H54 (cell line): ENCODE data around the gene NCOA3.
"Not testable (repeated sequence)": the region's sequence is repeated elsewhere in the genome, so short reads cannot be mapped to it uniquely, and the experiment has no call there.

Experiments used
- DNase-seq: peaks from one replicate; pipeline ENCODE4 v3.0.0; 2011; ENCODE audit warnings: low spot score, mixed read lengths; ENCODE audit not compliant: insufficient read length
- FAIRE-seq: peaks from 3 replicates; lab custom pipeline; 2011; peaks lifted over from hg19 to GRCh38; lab: Jason Lieb, UNC
- POLR2A ChIP-seq: IDR thresholded peaks from 2 replicates; pipeline ENCODE4 v1.6.1; 2011; ENCODE audit warnings: low read depth, mild to moderate bottlenecking, low read length

The NCOA3 gene

DNA sequence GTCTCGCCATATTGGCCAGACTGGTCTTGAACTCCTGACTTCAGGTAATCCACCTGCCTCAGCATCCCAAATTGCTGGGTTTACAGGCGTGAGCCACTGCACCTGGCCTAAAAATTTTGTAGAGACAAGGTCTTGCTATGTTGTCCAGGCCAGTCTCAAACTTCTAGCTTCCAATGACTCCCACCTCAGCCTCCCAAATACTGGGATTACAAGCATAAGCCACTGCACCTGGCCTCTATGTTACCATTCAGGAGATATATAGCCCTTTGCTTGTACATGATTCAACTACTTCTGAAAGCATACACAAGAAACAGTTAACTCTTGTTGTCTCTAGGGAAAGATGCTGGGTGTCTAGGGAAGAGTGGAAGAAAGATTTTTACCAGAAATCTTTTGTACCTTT lies 19.0 kb upstream of the NCOA3 start:
- no peak for TF ChIP-seq POLR2A
- DNase-seq (no peak), FAIRE-seq (no peak)

DNA sequence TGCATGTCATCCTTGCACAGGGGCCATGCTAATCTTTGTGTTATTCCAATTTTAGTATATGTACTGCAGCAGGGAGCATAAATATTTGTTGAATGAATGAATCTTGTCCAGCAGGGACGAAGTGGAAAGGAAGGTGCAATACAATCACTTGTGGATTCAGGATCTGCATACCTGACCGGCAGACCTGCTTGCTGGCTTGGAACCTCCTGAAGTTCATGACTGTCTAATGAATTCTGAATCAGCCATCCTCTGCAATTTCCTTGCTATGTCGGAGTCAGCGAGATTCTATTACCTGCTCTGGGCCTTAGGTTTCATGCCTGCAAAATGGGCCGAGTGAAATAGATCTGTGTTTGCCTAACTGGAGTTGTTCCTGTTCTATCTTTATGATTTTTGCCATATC lies 17.4 kb upstream of the NCOA3 start:
- FAIRE-seq (no peak), DNase-seq (no peak)
- no peak for TF ChIP-seq POLR2A

DNA sequence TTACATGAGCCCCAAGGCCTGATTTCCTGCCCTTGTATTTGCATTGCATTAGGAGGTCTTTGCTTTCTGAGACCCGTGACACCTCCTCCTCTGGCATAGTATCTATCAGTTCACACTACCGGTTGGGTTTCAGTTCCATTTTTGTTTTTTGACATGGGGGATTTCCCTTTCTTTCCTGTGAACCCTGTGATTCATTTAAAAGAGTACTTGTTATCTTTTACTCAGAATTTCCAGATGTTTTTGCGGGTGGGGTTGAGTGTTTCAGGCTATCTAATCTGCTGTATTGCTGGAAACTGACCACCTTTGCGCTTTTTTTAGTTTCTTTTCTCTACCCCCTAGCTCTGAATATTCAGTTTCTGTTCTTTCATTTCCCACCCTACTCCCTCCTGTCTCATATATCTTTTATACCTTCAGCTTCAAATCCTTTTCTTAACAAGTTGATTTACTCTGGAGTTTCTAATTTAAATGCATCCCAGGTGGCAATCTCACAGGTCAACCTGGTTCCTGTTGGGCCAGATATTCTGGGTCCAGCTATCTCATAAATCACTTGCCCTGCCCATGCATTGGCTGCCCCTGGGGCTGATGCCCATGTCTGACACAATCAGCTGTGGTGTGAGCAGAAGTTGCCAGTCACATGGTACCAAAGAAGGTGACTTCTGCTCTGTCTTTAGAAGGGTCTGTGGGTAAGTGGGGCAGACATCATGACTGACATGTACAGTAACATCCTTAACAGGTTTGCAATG lies 14.3 kb upstream of the NCOA3 start:
- no peak for DNase-seq
- no peak for TF ChIP-seq POLR2A
- FAIRE-seq: no peak

DNA sequence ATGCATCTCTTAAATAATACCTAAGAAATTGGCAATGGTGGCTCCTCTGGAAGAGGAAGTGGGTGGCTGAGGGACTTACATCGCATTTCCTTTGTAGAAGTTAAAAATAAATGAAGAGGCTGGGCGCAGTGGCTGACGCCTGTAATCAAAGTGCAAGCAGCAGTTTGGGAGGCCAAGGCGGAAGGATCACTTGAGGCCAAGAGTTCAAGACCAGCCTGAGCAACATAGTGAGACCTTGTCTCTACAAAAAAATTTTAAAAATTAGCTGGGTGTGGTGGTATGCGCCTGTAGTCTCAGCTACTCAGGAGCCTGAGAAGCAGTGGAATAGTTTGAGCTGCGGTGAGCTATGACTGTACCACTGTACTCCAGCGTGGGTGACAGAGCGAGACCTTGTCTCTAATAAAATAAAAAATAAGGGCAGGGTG lies 12.2 kb upstream of the NCOA3 start:
- TF ChIP-seq POLR2A: no peak
- no peak for DNase-seq

DNA sequence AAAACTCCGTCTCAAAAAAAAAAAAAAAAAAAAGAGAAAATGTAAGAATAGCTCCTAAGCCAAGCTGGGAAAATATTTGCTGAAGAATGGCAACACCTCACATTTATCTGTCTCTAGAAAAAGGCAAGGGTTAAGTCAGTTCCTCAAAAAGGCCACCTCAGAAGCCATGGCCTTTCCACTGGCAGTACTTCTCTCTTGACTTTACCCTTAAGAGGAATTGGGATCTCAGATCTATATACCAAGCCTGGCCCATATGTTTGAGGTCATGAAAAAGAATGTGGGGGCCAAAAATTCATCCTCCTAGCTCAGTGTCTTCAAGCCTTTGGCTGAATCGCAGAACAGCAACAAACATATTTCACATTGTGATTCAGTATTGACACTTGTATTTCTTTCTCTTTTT lies 10.9 kb upstream of the NCOA3 start:
- TF ChIP-seq POLR2A: no peak
- no peak for DNase-seq
- FAIRE-seq: no peak

More for the DNA sequence above, 12.2 kb upstream of the NCOA3 start:
- FAIRE-seq: no peak

DNA sequence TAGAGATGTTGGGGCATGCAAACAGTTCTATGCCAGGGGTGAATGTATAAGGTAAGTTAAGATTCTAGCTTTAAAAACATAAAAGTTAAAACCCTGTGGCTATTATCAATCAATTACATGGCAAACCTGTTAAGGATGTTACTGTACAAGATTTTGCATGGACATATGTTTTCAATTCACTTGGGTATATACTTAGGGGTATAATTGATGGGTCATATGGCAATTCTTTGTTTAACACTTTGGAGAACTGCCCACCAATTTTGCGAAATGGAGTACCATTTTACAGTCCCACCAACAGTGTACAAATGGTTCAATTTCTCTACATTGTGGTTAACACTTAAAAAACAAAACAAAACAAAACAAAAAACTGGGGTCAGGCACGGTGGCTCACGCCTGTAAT lies 9.4 kb upstream of the NCOA3 start:
- DNase-seq: no peak
- no peak for FAIRE-seq
- no peak for TF ChIP-seq POLR2A

DNA sequence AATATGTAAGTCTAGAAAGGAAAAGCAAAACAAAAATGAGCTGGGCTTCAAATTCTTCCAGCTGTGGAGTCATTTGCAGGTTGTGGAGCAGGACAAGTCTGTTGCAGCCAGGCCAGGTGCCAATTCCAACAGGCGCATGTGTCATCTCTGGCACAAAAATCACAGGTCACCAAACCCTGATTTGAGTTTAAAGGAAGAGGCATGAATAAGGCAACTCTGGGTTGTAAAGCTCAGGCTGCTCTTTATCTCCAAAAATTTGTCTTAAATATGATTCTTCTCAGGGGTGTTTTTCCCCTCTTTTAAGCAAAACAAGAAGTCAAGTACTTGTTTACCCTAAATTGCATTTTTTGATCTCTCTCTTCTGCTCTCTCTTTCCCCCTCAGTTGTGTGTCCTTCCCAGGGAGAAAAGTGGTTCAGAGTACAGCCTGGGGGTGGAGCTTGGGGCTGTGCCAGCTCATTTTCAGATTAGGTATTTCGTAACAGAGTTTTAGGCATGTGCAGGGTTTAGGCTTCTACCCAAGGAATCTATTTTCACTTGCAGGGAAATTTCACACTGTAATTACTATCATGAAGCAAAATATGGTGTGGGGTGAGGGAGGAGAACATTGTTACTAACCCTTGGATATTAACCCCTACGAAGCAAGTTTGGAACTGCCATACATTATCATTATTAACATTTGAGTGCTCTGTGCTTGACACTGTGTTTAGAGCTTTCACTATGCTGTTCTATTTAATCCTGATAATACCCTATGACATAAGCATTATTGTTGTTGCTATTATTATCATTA lies 8.3 kb upstream of the NCOA3 start:
- DNase-seq: no peak
- FAIRE-seq: no peak
- no peak for TF ChIP-seq POLR2A

DNA sequence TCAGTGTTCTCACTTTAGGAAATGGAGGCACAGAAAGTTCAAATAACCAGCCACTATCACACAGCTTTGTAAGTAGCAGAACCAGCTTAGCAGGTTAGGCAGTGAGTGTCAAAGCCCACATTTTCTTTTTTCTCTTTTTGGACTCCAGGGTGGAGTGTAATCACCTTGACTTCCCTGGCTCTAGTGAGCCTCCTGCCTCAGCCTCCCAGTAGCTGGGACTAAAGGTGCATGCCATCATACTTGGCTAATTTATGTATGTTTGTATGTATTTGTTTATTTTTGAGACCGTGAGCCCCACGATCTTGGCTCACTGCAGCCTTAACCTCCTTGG lies 7.8 kb upstream of the NCOA3 start:
- TF ChIP-seq POLR2A: no peak
- DNase-seq (no peak), FAIRE-seq (no peak)

DNA sequence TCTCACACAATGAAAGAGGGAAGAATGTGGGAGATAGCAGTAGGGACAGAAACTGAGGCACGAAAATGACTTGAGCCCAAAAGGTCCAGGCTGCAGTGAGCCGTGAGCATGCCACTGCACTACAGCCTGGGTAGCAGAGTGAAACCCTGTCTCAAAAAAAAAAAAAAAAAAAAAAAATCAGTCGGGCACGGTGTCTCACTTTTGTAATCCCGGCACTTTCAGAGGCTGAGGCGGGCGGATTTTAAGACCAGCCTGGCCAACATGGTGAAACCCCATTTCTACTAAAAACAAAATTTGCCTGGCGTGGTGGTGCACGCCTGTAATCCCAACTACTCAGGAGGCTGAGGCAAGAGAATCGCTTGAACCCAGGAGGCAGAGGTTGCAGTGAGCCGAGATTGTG lies 7.1 kb upstream of the NCOA3 start:
- not testable (repeated sequence) for FAIRE-seq

DNA sequence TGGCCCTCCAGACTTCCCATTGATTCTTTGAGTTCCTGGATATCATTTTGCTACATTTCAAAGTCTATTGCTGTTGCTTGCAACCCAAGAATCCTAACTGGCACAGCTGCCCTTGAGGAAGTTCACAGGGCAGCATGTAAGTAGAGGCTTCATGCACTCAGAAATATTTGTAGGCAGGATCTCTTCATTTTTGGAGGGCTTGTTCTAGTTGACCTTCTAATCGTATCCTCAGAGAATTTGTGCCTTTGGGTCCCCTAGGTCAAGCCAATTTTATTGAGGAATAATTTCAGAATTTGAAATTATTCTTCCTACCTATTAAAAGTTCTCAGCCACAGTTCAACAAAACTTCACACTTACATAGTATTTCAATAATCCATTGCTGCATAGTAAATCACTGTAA lies 5.6 kb upstream of the NCOA3 start:
- FAIRE-seq (no peak), DNase-seq (no peak)
- TF ChIP-seq POLR2A: no peak

More for the DNA sequence above, 7.1 kb upstream of the NCOA3 start:
- not testable (repeated sequence) for DNase-seq

DNA sequence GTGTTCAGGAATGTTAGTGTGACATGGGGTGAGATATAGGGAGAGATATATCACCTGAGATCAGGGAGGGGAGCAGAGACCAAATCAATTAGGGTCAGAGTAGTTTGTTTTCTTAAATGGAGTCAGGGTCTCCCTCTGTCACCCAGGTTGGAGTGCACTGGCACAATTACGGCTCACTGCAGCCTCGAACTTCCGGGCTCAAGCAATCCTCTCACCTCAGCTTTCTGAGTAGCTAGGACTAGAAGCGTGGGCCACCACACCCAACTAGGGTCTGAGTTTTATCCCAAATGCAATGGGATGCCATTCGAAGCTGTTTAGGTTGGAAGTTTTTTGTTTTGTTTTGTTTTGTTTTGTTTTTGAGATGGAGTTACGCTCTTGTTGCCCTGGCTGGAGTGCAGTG lies 3.1 kb upstream of the NCOA3 start:
- no peak for DNase-seq
- FAIRE-seq: no peak
- TF ChIP-seq POLR2A: no peak

DNA sequence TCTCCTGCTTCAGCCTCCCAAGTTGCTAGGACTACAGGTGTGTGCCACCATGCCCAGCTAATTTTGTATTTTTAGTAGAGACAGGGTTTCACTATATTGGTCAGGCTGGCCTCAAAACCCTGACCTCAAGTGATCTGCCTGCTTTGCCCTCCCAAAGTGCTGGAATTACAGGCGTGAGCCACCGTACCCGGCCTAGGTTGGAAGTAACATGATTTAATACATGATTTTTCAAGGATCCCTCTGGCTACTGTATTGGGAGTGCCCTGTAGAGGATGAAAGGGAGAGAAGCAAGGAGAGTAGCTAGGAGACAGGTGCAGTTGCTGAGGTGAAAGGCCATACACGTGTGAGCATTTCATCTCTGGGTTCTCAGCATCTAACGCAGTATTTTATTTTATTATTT lies 2.6 kb upstream of the NCOA3 start:
- no peak for TF ChIP-seq POLR2A
- DNase-seq (no peak), FAIRE-seq (no peak)

DNA sequence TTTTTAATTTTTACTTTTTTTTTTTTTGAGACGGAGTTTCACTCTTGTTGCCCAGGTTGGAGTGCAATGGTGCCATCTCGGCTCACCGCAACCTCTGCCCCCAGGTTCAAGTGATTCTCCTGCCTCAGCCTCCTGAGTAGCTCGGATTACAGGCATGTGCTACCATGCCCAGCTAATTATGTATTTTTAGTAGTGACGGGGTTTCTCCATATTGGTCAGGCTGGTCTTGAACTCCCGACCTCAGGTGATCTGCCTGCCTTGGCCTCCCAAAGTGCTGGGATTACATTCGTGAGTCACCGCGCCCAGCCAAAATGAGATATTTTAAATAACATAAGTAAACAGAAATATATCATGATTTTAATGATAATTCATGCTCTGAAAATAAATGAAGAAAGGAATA lies 1.6 kb upstream of the NCOA3 start:
- FAIRE-seq: not testable (repeated sequence)

DNA sequence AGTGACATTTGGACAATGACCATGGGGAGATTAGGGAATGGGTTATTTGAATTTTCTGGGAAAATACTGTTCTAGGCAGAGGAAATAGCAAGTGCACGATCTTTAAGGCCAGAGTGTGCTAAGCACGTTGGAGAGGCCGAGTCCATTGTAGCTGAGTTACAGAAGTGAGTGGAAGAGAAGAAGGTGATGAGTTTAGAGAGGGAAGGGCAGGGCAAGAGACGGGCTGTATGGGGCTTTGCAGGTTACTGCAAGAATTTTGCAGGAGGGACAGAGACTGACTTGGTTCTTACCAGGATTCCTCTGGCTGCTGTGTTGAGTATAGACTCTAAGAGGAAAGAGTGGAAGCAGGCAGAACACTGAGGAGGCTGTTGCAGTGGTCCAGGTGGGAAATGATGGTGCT lies 1.1 kb upstream of the NCOA3 start:
- FAIRE-seq: no peak

More for the DNA sequence above, 1.6 kb upstream of the NCOA3 start:
- DNase-seq: not testable (repeated sequence)

DNA sequence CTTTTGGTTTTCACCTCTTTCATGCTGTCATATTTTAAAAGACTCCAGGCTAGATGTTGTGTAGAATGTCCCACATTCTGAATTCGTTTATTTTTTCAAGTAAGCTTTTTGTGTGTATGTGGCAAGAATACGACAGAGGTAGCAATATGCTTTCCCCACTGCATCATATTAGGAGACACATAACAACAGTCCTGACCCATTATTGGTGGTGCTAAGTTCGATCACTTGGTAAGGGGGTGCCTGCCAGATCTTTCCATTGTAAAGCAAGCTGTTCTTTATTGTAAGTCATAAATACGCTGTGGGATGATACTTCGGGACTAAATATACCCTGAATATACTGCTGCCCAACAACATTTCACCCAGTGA lies 588 bp upstream of the NCOA3 start:
- no peak for DNase-seq
- FAIRE-seq: no peak
- no peak for TF ChIP-seq POLR2A

More for the DNA sequence above, 1.1 kb upstream of the NCOA3 start:
- TF ChIP-seq POLR2A: no peak
- DNase-seq: no peak
